Stomach smooth muscle (tissue), 2 donors: ENCODE results near the gene AMFR.

ENCODE experiments used
- H3K27ac ChIP-seq: one replicate; pipeline ENCODE4 v1.7.0; 2013; ENCODE audit warnings: mild to moderate bottlenecking, low read length, inconsistent platforms
- H3K27me3 ChIP-seq, 2 donors: one replicate each; pipeline ENCODE4 v1.7.0; 2013; ENCODE audit warnings: low read length in 2 of 2; ENCODE audit not compliant: insufficient read depth in 2 of 2, control insufficient read depth in 1 of 2
- H3K36me3 ChIP-seq, 2 donors: one replicate each; pipeline ENCODE4 v1.7.0; 2013; ENCODE audit warnings: low read length in 2 of 2; ENCODE audit not compliant: control insufficient read depth in 2 of 2, insufficient read depth in 2 of 2
- H3K4me1 ChIP-seq: one replicate; pipeline ENCODE4 v1.7.0; 2013; ENCODE audit warnings: low read length; ENCODE audit not compliant: control insufficient read depth, insufficient read depth
- H3K4me3 ChIP-seq, 2 donors: one replicate each; pipeline ENCODE4 v1.7.0; 2013; ENCODE audit warnings: low read length in 2 of 2
- H3K9ac ChIP-seq, 2 donors: one replicate each; pipeline ENCODE4 v1.7.0; 2013; ENCODE audit warnings: low read length in 2 of 2, mild to moderate bottlenecking in 1 of 2
- H3K9me3 ChIP-seq, 2 donors: one replicate each; pipeline ENCODE4 v1.7.0; 2013; ENCODE audit warnings: low read length in 2 of 2; ENCODE audit not compliant: control insufficient read depth in 2 of 2
- donor health status: healthy.
- donor health status: Pancreatic carcinoma.

Gene AMFR

DNA sequence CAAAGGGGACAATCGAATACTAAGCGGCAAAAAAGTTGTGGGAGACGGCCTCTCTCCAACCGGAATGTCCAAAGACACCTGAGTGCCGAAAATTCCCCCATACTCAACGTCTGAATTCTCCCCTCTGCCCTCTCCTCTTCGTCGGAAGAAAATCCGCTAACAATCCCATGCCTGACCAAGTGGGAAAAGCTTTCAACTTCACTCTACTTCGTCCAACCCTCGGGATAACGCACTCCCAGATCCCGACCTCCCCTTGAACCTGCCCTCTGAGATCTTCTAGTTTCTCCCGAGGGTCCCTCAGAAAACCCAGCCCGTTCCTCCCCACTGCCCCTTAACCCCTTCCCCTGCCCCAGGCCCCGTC, 961 bp downstream of the AMFR start:
- Histone ChIP-seq H3K9me3 (no peaks in the 10 kb centered on the region), H3K4me1 (peaks cover 17% of the 10 kb centered on the region), H3K27me3 (no peaks in the 10 kb centered on the region), H3K4me3 (peak overlapping the region; percentile 79 to 80), H3K9ac (peak overlapping the region; percentile 76 to 87), H3K36me3 (peaks cover 0 to 3% of the 10 kb centered on the region in 2 donors), H3K27ac (peak overlapping the region; percentile 72)

GRCh38 chr16:56423584-56424403, 1.6 kb downstream of the AMFR start:
- Histone ChIP-seq H3K4me3 (peak overlapping the region; percentile 79 to 80), H3K4me1 (peaks cover 17% of the 10 kb centered on the region), H3K9me3 (no peaks in the 10 kb centered on the region), H3K27me3 (no peaks in the 10 kb centered on the region), H3K36me3 (peaks cover 0 to 2% of the 10 kb centered on the region in 2 donors), H3K9ac (peak overlapping the region; percentile 76 to 87), H3K27ac (peak overlapping the region; percentile 72)

DNA sequence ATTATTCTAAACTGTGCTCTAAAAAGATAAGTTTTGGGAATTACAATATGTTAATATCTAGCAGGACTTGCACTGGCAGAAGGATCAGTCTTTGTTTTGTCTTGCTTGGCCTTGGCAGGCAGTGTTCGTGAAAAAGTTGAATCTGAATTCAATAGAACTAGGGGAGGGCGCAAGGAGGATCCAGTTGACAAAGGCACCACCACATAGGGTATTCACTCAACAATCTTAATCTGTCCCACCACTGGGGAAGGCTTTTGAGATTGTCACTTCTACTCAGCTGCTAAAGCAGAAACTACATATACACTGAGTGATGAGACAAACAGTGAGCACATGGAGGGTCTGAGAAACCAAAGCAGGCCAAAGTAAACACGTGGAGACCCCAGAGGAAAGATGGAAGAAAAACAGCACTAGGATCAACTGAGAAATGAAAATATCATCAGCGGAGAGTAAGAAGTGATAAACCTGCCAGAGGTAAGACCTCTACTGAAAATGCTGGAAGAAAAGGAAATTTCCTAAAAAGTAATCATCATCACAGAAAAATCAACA, 2.4 kb downstream of the AMFR start:
- Histone ChIP-seq H3K4me3 (peak overlapping the region in 1 of 2 donors; percentile 79), H3K4me1 (peaks cover 17% of the 10 kb centered on the region)

DNA sequence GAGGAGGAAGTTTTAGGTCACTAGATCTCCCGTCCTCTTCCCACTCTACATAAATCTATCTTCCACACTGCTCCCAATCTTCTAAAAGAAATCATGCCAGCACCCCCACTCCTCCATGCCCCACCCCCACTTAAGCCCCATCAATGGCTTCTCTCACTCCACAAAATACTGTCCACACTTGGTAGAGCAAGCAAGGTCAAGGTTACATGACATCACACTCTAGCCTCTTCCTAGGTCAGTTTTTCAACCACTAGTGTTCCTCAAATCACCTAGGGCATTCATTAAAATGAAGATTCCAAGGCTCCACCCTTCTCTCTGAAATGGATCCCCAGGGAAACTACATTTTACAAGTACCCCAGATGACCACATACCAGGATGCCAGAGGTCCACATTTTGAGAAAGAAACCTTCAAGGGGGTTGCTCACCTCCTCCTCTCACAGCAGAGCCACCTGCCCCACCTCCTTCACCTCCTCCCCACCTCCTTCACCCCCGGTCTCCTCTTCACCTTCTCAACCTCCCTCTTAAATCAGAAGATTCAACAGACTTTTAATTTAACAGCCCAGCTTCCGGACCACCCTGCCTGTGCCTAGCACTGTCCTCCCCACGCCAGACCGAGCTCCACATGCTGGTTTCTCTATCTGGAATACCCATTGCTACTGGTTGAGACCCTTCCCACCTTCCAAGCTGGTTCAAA, 3.2 kb downstream of the AMFR start:
- Histone ChIP-seq H3K9ac (no peak overlapping the region), H3K27me3 (no peaks in the 10 kb centered on the region), H3K9me3 (no peaks in the 10 kb centered on the region), H3K4me1 (peaks cover 17% of the 10 kb centered on the region), H3K27ac (no peak overlapping the region), H3K36me3 (no peaks in the 10 kb centered on the region), H3K4me3 (no peak overlapping the region)

More for the DNA sequence above, 2.4 kb downstream of the AMFR start:
- Histone ChIP-seq H3K9ac (peak overlapping the region in 1 of 2 donors; percentile 21), H3K9me3 (no peaks in the 10 kb centered on the region), H3K27me3 (no peaks in the 10 kb centered on the region), H3K27ac (no peak overlapping the region), H3K36me3 (no peaks in the 10 kb centered on the region)

GRCh38 chr16:56421313-56421712, 4.0 kb downstream of the AMFR start:
- H3K4me3 ChIP-seq, result no peak overlapping the region
- H3K36me3 ChIP-seq, result no peaks in the 10 kb centered on the region
- no peak overlapping the region for H3K9ac ChIP-seq
- peaks cover 17% of the 10 kb centered on the region for H3K4me1 ChIP-seq
- no peaks in the 10 kb centered on the region for H3K9me3 ChIP-seq
- H3K27ac ChIP-seq, result no peak overlapping the region
- H3K27me3 ChIP-seq, result no peaks in the 10 kb centered on the region

- Histone ChIP-seq H3K27ac (no peak overlapping the region), H3K36me3 (no peaks in the 10 kb centered on the region), H3K9me3 (no peaks in the 10 kb centered on the region), H3K9ac (no peak overlapping the region), H3K4me1 (peaks cover 17% of the 10 kb centered on the region), H3K27me3 (no peaks in the 10 kb centered on the region), H3K4me3 (no peak overlapping the region)
These were observed 4.7 kb downstream of the AMFR start for GRCh38 chr16:56420613-56421012.

GRCh38 chr16:56419740-56420548, 5.4 kb downstream of the AMFR start:
- no peak overlapping the region for H3K9ac ChIP-seq
- no peak overlapping the region for H3K4me3 ChIP-seq
- peaks cover 17% of the 10 kb centered on the region for H3K4me1 ChIP-seq
- no peaks in the 10 kb centered on the region for H3K9me3 ChIP-seq
- H3K27ac ChIP-seq, result no peak overlapping the region
- H3K36me3 ChIP-seq, result no peaks in the 10 kb centered on the region
- no peaks in the 10 kb centered on the region for H3K27me3 ChIP-seq

GRCh38 chr16:56417138-56417537, 8.2 kb downstream of the AMFR start:
- Histone ChIP-seq H3K27ac (no peak overlapping the region), H3K27me3 (no peaks in the 10 kb centered on the region), H3K4me1 (peaks cover 2% of the 10 kb centered on the region), H3K4me3 (no peak overlapping the region), H3K36me3 (peaks cover under 1 to 5% of the 10 kb centered on the region in 2 donors), H3K9me3 (no peaks in the 10 kb centered on the region), H3K9ac (no peak overlapping the region)

DNA sequence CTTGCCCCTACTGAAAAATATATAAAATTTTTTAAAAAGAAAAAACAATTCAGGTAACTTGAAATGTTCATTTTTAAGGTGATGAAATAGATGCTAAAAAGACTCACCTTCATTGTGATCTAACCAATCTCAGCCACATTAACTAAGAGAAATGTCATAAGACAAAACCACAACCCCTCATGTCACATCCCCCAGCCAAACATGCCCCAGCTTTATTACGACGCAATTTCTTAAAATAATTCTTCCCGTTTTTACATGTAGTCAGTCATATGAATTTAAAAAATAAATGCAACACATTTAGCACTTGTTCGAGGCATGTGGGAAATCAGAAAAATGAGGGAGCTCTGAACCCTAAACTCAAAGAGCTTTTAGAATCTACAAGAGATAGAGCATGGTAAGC, 9.5 kb downstream of the AMFR start:
- Histone ChIP-seq H3K9me3 (no peaks in the 10 kb centered on the region), H3K27ac (no peak overlapping the region), H3K4me3 (no peak overlapping the region), H3K9ac (no peak overlapping the region), H3K27me3 (no peaks in the 10 kb centered on the region), H3K36me3 (peaks cover 10% of the 10 kb centered on the region in 2 donors), H3K4me1 (no peaks in the 10 kb centered on the region)

DNA sequence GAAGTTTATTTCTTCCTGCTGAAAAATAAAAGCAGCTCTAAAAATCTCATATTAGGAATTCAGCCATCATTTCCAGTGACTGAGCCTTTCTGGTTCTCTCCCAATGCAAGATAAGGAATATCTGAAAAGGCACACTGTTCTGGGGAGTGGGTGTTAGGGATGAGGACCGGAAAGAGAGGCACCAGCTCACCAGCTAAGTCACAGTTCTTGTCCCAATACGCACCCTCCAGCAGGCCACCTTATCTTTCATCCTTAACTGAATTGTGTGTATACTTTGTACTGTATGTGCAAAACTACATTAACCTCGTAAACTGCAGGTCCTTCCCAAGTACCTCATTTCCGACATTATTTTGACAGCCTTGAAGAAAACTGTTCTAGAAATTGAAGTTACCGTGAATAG, 11.0 kb downstream of the AMFR start:
- H3K27me3 ChIP-seq, result no peaks in the 10 kb centered on the region
- H3K9me3 ChIP-seq, result no peaks in the 10 kb centered on the region
- no peak overlapping the region for H3K9ac ChIP-seq
- peaks cover 10 to 11% of the 10 kb centered on the region in 2 donors for H3K36me3 ChIP-seq
- H3K4me3 ChIP-seq, result no peak overlapping the region
- H3K27ac ChIP-seq, result no peak overlapping the region
- H3K4me1 ChIP-seq, result no peaks in the 10 kb centered on the region
